ENCODE results near the gene PALD1.

DNA sequence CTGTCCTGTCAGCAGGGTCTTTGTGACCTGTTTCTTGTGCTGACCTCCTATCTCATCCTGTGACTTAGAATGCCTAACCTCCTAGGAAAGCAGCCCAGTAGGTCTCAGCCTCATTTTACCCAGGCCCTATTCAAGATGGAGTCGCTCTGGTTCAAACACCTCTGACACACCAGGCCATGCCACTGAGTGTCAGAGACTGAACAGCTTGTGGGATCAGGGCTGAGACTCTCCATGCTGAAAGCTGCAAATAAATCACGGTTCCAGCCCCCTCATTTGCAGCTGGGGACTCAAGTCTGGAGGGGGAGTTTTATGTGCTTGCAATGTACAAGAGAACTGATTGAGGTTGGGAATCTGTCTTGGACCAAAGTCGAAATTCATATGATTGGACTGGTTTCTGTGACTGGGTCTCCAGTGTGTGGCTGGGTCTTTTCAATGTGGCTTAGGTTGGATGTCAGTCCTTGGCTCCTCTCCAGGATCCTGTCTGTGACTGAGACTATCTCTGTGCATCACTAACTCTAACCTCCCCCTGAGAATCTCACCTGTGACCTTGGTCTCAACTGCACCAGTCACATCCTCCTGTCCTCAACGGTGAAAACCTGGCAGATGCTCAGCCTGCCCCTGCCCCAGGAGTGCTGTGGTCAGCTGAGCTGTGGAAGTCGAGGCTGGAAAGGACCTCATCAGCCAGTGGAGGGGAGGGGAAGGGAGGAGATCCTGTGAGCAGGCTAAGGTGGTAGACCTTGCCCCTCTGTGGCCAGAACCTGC, 112.3 kb downstream of the PALD1 start:
- TF ChIP-seq, protein P1, sequence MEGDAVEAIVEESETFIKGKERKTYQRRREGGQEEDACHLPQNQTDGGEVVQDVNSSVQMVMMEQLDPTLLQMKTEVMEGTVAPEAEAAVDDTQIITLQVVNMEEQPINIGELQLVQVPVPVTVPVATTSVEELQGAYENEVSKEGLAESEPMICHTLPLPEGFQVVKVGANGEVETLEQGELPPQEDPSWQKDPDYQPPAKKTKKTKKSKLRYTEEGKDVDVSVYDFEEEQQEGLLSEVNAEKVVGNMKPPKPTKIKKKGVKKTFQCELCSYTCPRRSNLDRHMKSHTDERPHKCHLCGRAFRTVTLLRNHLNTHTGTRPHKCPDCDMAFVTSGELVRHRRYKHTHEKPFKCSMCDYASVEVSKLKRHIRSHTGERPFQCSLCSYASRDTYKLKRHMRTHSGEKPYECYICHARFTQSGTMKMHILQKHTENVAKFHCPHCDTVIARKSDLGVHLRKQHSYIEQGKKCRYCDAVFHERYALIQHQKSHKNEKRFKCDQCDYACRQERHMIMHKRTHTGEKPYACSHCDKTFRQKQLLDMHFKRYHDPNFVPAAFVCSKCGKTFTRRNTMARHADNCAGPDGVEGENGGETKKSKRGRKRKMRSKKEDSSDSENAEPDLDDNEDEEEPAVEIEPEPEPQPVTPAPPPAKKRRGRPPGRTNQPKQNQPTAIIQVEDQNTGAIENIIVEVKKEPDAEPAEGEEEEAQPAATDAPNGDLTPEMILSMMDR (IDR thresholded peaks at IDR 0.05; ENCODE audit: insufficient read depth, low read depth, low read length): no peak
- no peak for TF ChIP-seq EZH2 (IDR thresholded peaks at IDR 0.05; ENCODE audit: insufficient read depth, low read length)
